ENCODE measurements around the gene MYO9B.

DNA sequence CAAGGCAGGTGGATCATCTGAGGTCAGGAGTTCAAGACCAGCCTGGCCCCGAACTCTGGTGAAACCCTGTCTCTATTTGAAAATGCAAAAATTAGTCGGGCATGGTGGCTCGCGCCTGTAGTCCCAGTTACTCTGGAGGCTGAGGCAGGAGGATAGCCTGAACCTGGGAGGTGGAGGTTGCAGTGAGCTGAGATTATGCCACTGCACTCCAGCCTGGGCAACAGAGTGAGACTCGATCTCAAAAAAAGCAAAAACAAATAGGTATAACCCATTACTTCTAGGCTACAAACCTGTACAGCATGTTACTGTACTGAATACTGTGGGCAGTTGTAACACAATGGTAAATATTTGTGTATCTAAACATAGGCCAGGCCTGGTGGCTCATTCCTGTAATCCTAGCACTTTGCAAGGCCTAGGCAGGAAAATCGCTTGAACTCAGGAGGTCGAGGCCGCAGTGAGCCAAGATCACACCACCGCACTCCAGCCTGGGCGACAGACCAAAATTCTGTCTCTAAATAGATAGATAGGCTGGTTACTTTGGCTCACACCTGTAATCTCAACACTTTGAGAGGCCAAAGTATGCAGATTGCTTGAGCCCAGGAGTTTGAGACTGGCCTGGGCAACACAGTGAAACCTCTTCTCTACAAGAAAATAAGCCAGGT is 63.5 kb downstream of the MYO9B start:
- TF ChIP-seq GATA2 (IDR thresholded peaks at IDR 0.05; ENCODE audit: low read depth, low read length) (no peak), GATA3 (IDR thresholded peaks at IDR 0.05; ENCODE audit: low read depth, low read length) (no peak)

Data from SH-SY5Y (cell line).